SU-DHL-6 (cell line): ENCODE results near the gene MAPK11.

Experiments used
- H2AFZ ChIP-seq: fragments of 200-600 bp; sonication (generic); 2 replicates; pipeline ENCODE4 v1.6.1; 2014; ENCODE audit warnings: low read depth, mild to moderate bottlenecking, moderate library complexity, mixed read lengths, antibody characterized with exemption, low read length; ENCODE audit not compliant: severe bottlenecking
- H3F3A ChIP-seq: fragments of 200-600 bp; shearing (Covaris generic); 2 replicates; pipeline ENCODE4 v1.6.0; 2016; ENCODE audit warnings: antibody characterized with exemption, mild to moderate bottlenecking; ENCODE audit not compliant: insufficient read depth
- H3K27ac ChIP-seq: fragments of 200-600 bp; sonication (generic); 2 replicates; pipeline ENCODE4 v1.5.1; 2016; ENCODE audit warnings: low read depth, mild to moderate bottlenecking, low read length, moderate library complexity, mixed read lengths
- H3K27me3 ChIP-seq: fragments of 200-600 bp; sonication (generic), shearing (Covaris generic); 2 replicates; pipeline ENCODE4 v1.6.0; 2014; ENCODE audit warnings: mild to moderate bottlenecking, low read length
- H3K36me3 ChIP-seq: fragments of 200-600 bp; sonication (generic); 2 replicates; pipeline ENCODE4 v1.6.1; 2014; ENCODE audit warnings: mild to moderate bottlenecking, low read length, mixed read lengths
- H3K4me2 ChIP-seq: fragments of 300-600, 200-600 bp; shearing (Covaris generic), sonication (generic); 2 replicates; pipeline ENCODE4 v1.6.0; 2014; ENCODE audit warnings: low read length, low read depth, mild to moderate bottlenecking; ENCODE audit not compliant: poor library complexity, severe bottlenecking
- H3K4me3 ChIP-seq: fragments of 200-600 bp; sonication (generic); 2 replicates; pipeline ENCODE4 v1.5.1; 2014; ENCODE audit warnings: antibody characterized with exemption, low read length, mild to moderate bottlenecking, mixed read lengths; ENCODE audit not compliant: insufficient read depth, poor library complexity, severe bottlenecking
- H3K79me2 ChIP-seq: fragments of 200-600 bp; sonication (generic); 2 replicates; pipeline ENCODE4 v1.6.1; 2014; ENCODE audit warnings: mild to moderate bottlenecking, low read length, moderate library complexity; ENCODE audit not compliant: insufficient read depth
- H3K9ac ChIP-seq: fragments of 200-600 bp; sonication (generic); 2 replicates; pipeline ENCODE4 v1.7.0; 2014; ENCODE audit warnings: mild to moderate bottlenecking, low read length
- H3K9me2 ChIP-seq: fragments of 200-600 bp; sonication (generic); replicated peaks from 2 replicates; pipeline ENCODE4 v1.6.1; 2014; ENCODE audit warnings: low read length; ENCODE audit not compliant: insufficient read depth
- H3K9me3 ChIP-seq: fragments of 200-600 bp; sonication (generic); 2 replicates; pipeline ENCODE4 v1.6.1; 2014; ENCODE audit warnings: low read length, mixed read lengths; ENCODE audit not compliant: insufficient read depth
- H4K20me1 ChIP-seq: fragments of 200-600 bp; sonication (generic); 2 replicates; pipeline ENCODE4 v1.6.1; 2014; ENCODE audit warnings: low read depth, mild to moderate bottlenecking, antibody characterized with exemption, low read length, moderate library complexity, mixed read lengths
- CTCF ChIP-seq: fragments of 200-600 bp; sonication (generic); IDR thresholded peaks from one replicate; pipeline ENCODE4 v1.5.1; 2017; ENCODE audit warnings: antibody characterized with exemption, mild to moderate bottlenecking, low read length, moderate library complexity; ENCODE audit not compliant: insufficient read depth, poor library complexity, severe bottlenecking
- EZH2phosphoT487 ChIP-seq: fragments of 200-600 bp; sonication (generic), shearing (Covaris generic); conservative IDR thresholded peaks from 2 replicates; pipeline ENCODE4 v1.6.1; 2018; ENCODE audit warnings: mild to moderate bottlenecking, antibody characterized with exemption, low read length, moderate library complexity, mixed read lengths

Gene MAPK11

DNA sequence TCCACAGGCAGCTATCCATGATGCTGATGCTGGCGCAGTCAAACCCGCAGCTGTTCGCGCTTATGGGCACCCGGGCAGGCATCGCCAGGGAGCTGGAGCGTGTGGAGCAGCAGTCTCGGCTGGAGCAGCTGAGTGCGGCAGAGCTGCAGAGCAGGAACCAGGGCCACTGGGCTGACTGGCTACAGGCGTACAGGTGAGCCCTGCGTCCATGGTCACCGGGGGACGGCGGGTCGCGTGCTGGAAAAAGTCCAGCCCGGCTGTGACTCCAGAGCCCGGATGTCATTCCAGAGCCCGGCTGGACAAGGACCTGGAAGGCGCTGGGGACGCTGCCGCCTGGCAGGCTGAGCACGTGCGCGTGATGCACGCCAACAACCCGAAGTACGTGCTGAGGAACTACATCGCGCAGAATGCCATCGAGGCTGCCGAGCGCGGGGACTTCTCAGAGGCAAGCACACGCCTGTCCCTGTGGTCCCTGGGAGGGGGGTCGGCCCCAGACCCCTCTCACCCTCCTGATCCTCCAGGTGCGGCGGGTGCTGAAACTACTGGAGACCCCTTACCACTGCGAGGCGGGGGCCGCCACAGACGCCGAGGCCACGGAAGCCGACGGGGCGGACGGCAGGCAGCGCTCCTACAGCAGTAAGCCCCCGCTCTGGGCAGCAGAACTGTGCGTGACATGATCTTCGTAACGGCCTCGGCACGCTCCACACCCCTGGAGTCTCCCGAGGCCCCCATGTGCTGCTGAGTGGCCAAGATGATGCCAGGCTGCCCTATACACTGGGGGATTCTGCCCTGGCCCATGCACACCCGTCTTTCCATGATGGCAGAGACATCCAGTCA lies 53.3 kb downstream of the MAPK11 start:
- Histone ChIP-seq H3K9me3 (no peaks in the 10 kb centered on the region), H3K27me3 (no peaks in the 10 kb centered on the region), H3K79me2 (peaks cover 10% of the 10 kb centered on the region; the same call in 1 of the 2 replicates), H3F3A (0 out of 2 replicates have a peak, but pooled peaks cover 3% of the 10 kb centered on the region), H3K9ac (no peak overlapping the region), H3K9me2 (no peaks in the 10 kb centered on the region), H3K4me2 (no peak overlapping the region), H3K27ac (no peak overlapping the region), H4K20me1 (no peaks in the 10 kb centered on the region), H2AFZ (no peak overlapping the region), H3K36me3 (no peaks in the 10 kb centered on the region), H3K4me3 (no peak overlapping the region)
- TF ChIP-seq CTCF (no peak), EZH2phosphoT487 (no peak)

GRCh38 chr22:50216055-50216683 lies 54.0 kb downstream of the MAPK11 start:
- no peak overlapping the region for H3K4me2 ChIP-seq
- H3K9ac ChIP-seq: no peak overlapping the region
- no peak overlapping the region for H3K4me3 ChIP-seq
- H3K36me3 ChIP-seq: peaks cover under 1% of the 10 kb centered on the region; the same call in 1 of the 2 replicates
- 0 out of 2 replicates have a peak, but pooled peaks cover 4% of the 10 kb centered on the region for H3F3A ChIP-seq
- H3K9me2 ChIP-seq: no peaks in the 10 kb centered on the region
- H3K9me3 ChIP-seq: no peaks in the 10 kb centered on the region
- H4K20me1 ChIP-seq: no peaks in the 10 kb centered on the region
- no peak overlapping the region for H3K27ac ChIP-seq
- no peak overlapping the region for H2AFZ ChIP-seq
- H3K27me3 ChIP-seq: no peaks in the 10 kb centered on the region
- H3K79me2 ChIP-seq: peaks cover 11% of the 10 kb centered on the region; the same call in 1 of the 2 replicates
- TF ChIP-seq EZH2phosphoT487 (no peak), CTCF (no peak)

DNA sequence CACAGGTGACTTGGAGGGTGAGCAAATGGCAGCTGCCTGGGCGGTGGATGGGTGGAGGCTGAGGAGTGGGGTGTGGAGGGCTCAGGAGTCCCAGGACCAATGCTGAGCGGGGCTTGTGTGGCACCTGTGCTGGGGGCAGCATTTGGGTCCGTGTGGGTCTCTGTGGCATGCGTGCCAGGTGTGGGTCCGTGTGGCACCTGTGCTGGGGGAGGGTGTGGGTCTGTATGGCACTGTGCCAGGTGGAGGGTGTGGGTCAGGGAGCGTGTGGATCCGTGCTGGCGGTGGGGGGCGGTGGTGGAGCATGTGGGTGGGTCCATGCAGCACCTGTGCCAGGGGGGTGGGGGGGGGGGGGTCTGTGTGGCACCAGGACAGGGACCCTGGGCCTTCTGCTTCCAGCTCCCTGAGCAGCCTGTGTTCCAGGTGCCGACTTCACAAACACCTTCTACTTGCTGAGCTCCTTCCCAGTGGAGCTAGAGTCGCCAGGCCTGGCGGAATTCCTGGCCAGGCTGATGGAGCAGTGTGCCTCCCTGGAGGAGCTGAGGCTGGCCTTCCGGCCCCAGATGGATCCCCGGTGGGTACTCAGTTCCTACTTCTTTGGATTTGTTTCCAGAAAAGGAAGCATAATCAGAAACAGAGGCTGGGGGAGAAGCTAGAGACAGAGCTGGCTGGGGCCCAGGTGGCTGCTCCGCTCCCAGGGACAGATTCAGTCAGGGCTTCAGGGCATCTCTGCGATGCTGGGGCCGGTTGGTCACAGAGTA lies 54.7 kb downstream of the MAPK11 start:
- H3K36me3 ChIP-seq: peaks cover 6% of the 10 kb centered on the region; the same call in 1 of the 2 replicates
- peaks cover 15% of the 10 kb centered on the region; the same call in 1 of the 2 replicates for H3K79me2 ChIP-seq
- no peaks in the 10 kb centered on the region for H3K9me2 ChIP-seq
- 0 out of 2 replicates have a peak, but pooled peaks cover 4% of the 10 kb centered on the region for H3F3A ChIP-seq
- H3K27me3 ChIP-seq: no peaks in the 10 kb centered on the region
- no peak overlapping the region for H3K27ac ChIP-seq
- no peaks in the 10 kb centered on the region for H3K9me3 ChIP-seq
- no peak overlapping the region for H2AFZ ChIP-seq
- H3K4me2 ChIP-seq: no peak overlapping the region
- TF ChIP-seq CTCF (no peak), EZH2phosphoT487 (no peak)
- H3K4me3 ChIP-seq: no peak overlapping the region
- H3K9ac ChIP-seq: no peak overlapping the region
- H4K20me1 ChIP-seq: no peaks in the 10 kb centered on the region; the same call in 1 of the 2 replicates
